ENCODE measurements around the gene DEFB129.

Gene DEFB129

DNA sequence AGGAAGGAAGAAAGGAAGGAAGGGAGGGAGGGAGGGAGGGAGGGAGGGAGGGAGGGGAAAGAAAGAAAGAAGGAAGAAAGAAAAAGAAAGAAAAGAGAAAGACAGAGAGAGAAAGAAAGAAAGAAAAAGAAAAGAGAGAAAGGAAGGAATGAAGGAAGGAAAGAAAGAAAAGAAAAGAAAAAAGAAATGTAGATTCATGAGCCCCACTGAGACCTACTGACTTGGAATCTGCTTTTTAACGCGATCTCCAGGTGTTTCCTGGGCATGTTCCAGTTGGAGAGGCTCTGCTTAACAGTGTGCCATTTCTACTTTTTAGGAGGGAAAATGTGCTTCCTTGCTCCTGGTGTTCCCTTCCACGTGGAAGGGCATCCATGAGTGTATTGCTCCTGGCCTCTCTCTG lies 46.8 kb downstream of the DEFB129 start:
- DNase-seq (ENCODE audit: low read depth), result no peak
- TF ChIP-seq, protein P1, sequence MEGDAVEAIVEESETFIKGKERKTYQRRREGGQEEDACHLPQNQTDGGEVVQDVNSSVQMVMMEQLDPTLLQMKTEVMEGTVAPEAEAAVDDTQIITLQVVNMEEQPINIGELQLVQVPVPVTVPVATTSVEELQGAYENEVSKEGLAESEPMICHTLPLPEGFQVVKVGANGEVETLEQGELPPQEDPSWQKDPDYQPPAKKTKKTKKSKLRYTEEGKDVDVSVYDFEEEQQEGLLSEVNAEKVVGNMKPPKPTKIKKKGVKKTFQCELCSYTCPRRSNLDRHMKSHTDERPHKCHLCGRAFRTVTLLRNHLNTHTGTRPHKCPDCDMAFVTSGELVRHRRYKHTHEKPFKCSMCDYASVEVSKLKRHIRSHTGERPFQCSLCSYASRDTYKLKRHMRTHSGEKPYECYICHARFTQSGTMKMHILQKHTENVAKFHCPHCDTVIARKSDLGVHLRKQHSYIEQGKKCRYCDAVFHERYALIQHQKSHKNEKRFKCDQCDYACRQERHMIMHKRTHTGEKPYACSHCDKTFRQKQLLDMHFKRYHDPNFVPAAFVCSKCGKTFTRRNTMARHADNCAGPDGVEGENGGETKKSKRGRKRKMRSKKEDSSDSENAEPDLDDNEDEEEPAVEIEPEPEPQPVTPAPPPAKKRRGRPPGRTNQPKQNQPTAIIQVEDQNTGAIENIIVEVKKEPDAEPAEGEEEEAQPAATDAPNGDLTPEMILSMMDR (IDR thresholded peaks at IDR 0.05; ENCODE audit: control insufficient read depth, insufficient read depth, low read depth, low read length, missing control alignments), result no peak
- no peak overlapping the region for H3K4me3 ChIP-seq (ENCODE audit: control insufficient read depth, low read depth, low read length)

DNA sequence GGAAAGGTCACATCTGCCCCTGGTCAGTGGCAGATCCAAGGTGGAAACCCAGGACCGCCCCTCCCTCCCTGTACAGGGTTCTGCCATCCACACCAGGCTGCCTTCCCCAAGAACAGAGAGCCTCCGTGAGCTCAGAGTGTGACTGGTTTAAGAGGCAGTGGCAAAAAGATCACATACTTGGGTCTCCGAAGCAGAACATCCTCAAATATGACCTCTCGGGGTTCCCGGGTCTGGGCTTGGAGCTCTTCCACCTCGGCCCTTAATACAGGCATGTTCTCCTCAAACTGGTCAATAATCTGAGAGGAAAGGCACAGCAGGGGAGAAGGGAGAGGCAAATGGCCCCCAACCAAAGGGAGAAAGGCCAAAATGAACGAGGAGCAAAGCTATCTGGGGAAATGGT lies 48.7 kb downstream of the DEFB129 start:
- no peak for DNase-seq (ENCODE audit: low read depth)
- TF ChIP-seq, protein P1 (IDR thresholded peaks at IDR 0.05; ENCODE audit: control insufficient read depth, insufficient read depth, low read depth, low read length, missing control alignments), result no peak
- no peak overlapping the region for H3K4me3 ChIP-seq (ENCODE audit: control insufficient read depth, low read depth, low read length)

DNA sequence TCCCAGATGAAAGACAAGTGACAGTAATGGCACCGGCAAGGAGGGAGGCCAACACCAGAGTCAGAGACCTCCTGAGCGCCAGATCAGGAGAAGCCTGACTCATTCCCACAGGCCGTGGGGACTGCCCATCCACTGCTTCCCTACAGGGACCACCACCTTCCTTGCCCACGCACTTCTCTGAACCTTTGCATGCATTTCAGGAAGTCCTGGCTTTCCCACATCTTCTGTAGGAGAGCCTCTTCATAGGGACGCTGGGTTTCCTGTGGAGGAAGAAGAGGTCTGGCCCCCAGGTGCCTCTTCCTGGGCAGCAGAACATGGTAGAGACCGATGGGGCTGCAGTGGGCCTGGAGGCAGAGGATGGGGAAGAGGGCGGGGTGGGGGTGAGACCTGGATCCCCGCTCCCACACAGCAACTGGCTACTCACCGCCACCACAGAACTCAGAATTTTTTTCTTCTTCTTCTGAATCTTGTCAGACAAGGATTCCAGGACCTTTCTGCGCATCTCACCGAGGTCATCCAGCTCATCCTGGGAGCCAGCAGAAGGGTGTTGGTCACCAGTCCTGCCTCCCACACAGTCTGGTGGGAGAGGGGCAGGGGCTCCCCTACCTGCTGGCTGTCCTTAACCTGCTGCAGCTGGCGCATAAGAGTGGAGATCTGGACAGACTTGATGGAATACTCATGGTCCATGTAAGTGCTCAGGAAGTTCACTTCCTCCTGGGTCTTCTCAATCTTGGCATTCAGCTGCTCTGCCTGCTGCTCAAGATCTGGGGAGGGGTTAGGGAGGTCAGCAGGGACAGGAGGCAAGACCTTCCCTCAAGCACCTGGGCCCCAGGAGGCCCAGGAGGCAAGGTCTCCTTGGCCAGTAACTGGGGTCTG lies 49.8 kb downstream of the DEFB129 start:
- H3K4me3 ChIP-seq (ENCODE audit: control insufficient read depth, low read depth, low read length), result no peak overlapping the region
- TF ChIP-seq, protein P1 (IDR thresholded peaks at IDR 0.05; ENCODE audit: control insufficient read depth, insufficient read depth, low read depth, low read length, missing control alignments), result no peak
- no peak for DNase-seq (ENCODE audit: low read depth)

DNA sequence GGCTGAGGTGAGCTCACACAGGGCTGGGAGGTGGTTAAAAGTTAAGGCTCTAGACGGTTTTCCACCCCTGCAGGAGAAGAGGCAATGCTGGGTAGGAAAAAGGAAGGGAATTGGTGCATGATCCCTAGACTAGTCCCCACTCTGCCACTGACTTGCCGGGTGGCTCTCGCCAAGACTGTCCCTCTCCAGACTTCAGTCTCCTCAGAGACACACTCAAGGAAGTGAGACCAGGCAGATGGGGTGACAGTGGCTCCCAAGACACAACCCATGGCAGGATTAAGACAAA lies 50.4 kb downstream of the DEFB129 start:
- DNase-seq (ENCODE audit: low read depth), result no peak
- TF ChIP-seq, protein P1 (IDR thresholded peaks at IDR 0.05; ENCODE audit: control insufficient read depth, insufficient read depth, low read depth, low read length, missing control alignments), result no peak
- H3K4me3 ChIP-seq (ENCODE audit: control insufficient read depth, low read depth, low read length), result no peak overlapping the region

DNA sequence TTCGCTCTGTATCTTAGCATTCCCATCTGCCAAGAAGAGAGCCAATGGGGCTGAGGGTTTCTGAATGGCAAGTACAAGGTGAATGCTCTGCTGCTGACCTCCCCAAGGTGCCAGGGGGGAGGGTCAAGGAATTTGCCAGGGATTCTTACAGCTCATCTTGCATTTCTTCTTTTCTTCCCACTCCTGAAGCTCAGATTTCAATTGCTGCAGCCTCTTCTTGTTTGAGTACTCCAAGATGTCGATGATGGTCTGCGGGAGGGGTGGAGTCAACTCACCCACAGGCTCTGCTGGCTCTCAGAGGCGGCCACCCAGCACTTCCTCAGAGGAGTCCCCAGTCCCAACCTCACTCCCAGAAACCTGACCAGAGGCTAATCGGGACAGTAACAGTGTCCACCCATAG lies 51.1 kb downstream of the DEFB129 start:
- no peak for DNase-seq (ENCODE audit: low read depth)
- H3K4me3 ChIP-seq (ENCODE audit: control insufficient read depth, low read depth, low read length), result no peak overlapping the region
- TF ChIP-seq, protein P1 (IDR thresholded peaks at IDR 0.05; ENCODE audit: control insufficient read depth, insufficient read depth, low read depth, low read length, missing control alignments), result no peak

DNA sequence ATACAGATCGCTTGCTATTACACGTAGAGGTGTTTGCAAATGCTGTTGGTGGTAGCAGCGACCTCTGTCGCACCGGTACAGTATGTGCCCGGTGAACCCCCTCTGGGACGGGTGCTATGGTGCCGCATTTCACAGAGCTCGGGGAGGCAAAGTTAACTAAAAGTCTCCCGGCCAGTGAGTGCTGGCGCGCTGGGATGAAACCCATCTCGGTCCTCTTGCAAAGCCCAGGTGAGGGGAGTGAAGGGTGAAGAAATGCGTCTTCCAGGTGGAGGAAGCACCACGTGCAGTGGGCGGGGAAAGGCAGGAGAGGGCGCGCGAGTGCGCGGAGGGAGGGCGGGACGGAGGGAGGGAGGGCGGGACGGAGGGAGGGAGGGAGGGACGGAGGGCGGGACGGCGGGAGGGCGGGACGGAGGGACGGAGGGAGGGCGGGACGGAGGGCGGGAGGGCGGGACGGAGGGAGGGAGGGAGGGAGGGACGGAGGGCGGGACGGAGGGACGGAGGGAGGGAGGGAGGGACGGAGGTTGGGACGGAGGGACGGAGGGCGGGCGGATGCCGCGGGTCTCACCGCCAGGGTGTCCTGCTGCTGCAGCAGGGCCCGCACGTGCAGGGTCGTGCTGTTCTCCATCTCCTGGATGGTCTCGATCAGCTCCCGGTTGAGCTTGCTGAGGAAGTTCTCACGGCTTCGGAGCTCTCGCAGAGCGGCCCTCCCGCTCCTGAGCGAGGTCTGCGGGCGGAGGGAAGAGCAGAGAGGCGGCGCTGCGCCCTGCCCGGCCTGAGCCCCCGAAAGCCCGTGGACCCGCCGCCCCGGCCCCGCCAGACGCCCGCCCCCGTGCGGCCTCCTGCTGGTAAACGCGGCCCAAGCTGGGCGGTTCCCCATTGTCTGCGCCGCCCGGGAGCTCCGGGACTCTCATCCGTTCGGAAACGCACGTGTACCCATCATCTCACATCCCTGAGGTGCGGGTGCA lies 51.8 kb downstream of the DEFB129 start:
- TF ChIP-seq, protein P1 (IDR thresholded peaks at IDR 0.05; ENCODE audit: control insufficient read depth, insufficient read depth, low read depth, low read length, missing control alignments), result no peak
- DNase-seq (ENCODE audit: low read depth), result no peak
- H3K4me3 ChIP-seq (ENCODE audit: control insufficient read depth, low read depth, low read length), result no peak overlapping the region
